Tibial nerve (tissue), 4 donors: Measurements from ENCODE around the gene NUDT16L1. TPM values are rescaled to one million over a fixed set of nuclear protein-coding genes. Genes with fewer than 3 reads are reported as not detected.
A peak's percentile ranks its signal among the peaks of the same experiment; 100 is the strongest.

Experiments used
- DNase-seq, 2 donors: peaks; one replicate each; pipeline ENCODE4 v3.0.0-alpha.2; 2019; ENCODE audit warnings: low spot score in 2 of 2
- H3K27ac ChIP-seq, 4 donors: fragments of 200-600 bp; sonication (generic) in 3 of 4; one replicate each; pipeline ENCODE4 v1.5.1; 2017 to 2019; ENCODE audit warnings: mild to moderate bottlenecking in 1 of 4
- H3K27me3 ChIP-seq, 2 donors: fragments of 200-600 bp; sonication (generic) in 1 of 2; one replicate each; pipeline versions ENCODE4 v1.5.1 to v1.6.0; 2017 to 2019
- H3K36me3 ChIP-seq, 3 donors: fragments of 200-600 bp; sonication (generic); one replicate each; pipeline ENCODE4 v1.5.1; 2018 to 2019
- H3K4me1 ChIP-seq, 4 donors: fragments of 200-600 bp; sonication (generic) in 3 of 4; one replicate each; pipeline ENCODE4 v1.5.1; 2017 to 2019
- H3K4me3 ChIP-seq, 4 donors: fragments of 200-600 bp; sonication (generic) in 3 of 4; one replicate each; pipeline ENCODE4 v1.5.1; 2017 to 2019; ENCODE audit warnings: mild to moderate bottlenecking in 1 of 4, moderate library complexity in 1 of 4
- H3K9me3 ChIP-seq, 4 donors: fragments of 200-600 bp; sonication (generic) in 3 of 4; one replicate each; pipeline ENCODE4 v1.5.1; 2017 to 2019
- CTCF ChIP-seq, 5 experiments: fragments of 200-600 bp in 3 of 5; fragments of 450-650 bp in 2 of 5; sonication (generic) in 3 of 5; IDR thresholded peaks; one replicate each; pipeline ENCODE4 v1.5.1; 2016 to 2019; ENCODE audit warnings: antibody characterized with exemption in 5 of 5, mild to moderate bottlenecking in 3 of 5, moderate library complexity in 2 of 5
- EP300 ChIP-seq, 2 donors: sonication (generic); formaldehyde crosslinking; IDR thresholded peaks; one replicate each; pipeline ENCODE4 v1.6.1; 2017; ENCODE audit warnings: antibody characterized with exemption in 2 of 2, mild to moderate bottlenecking in 1 of 2
- POLR2A ChIP-seq, 2 donors: fragments of 450-650 bp; IDR thresholded peaks; one replicate each; pipeline ENCODE4 v1.6.1; 2017; ENCODE audit warnings: antibody characterized with exemption in 2 of 2, mild to moderate bottlenecking in 2 of 2, moderate library complexity in 2 of 2
- WGBS, 2 donors: methylation state at CpG; one replicate each; pipeline ENCODE4 v1.1.5; 2018; 5-methylcytosine and 5-hydroxymethylcytosine counted together
- total RNA-seq, 4 donors: library from RNA; depleted of rRNA; stranded (reverse); fragments of >200 nt; gene quantifications; one replicate each; pipeline ENCODE4 v1.1.0, GENCODE V29; 2016

Gene NUDT16L1
- total RNA-seq, 4 donors from 2014 or later = 30.3 to 63.7 (median 48.5) TPM

- Histone ChIP-seq H3K27ac (peak overlapping the region in 3 of 4 donors; percentile 24 to 55 (median 52)), H3K4me1 (peaks cover 0 to 44% (median 21%) of the 10 kb centered on the region in 4 donors), H3K4me3 (no peak overlapping the region), H3K9me3 (no peaks in the 10 kb centered on the region), H3K27me3 (no peaks in the 10 kb centered on the region), H3K36me3 (peaks cover 0 to 72% (median 12%) of the 10 kb centered on the region in 3 donors)
- peak in 1 of 2 donors; percentile 67 for DNase-seq
- 71 to 74% methylated on average over 23 to 24 of the region's 25 CpGs for WGBS, 2 donors
- TF ChIP-seq CTCF (IDR thresholded peaks at IDR 0.05) (peak in 1 of 5 experiments; percentile 11), POLR2A (IDR thresholded peaks at IDR 0.05) (no peak), EP300 (IDR thresholded peaks at IDR 0.05) (no peak)
These were observed 29.4 kb upstream of the NUDT16L1 start for GRCh38 chr16:4663777-4664465.

DNA sequence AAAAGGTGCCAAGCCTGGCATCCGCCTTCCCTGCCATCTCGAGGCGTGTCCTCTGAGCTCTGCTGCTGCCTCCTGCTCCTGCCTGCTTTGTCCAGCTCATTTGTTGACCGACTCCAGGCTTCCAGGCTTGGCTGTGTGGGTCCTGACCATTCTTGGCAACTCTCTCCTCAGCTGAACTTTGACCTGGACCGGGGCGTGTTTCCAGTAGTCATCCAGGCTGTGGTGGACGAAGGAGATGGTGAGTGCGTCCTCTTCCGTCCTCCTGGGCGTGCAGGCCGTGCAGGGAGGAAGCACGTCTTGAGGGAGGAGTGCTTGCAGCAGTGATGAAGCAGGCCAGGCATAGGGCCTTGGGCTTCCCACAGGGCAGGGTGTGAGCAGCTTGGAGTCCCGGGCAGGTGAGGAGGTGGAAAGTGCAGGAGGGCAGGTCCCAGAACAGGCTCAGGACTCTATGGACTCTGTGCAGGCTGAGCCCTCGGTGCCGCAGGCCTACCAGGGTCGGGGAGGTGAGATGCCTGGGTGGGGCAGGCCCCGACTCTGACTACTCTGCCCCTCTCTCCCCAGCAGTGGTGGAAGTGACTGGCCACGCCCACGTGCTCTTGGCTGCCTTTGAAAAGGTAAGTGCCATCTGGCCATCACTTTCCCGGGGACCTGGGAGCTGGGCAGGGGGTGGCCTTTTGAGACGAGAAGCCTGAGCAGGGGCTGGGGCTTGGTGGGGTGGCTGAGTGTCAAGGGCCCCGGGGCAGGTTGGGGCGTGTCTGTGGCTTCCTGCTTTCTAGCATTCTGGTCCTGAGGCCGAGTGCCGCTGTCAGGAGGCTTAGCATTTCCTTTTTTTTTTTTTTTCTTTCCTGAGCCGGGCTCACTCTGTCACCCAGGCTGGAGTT is 28.6 kb upstream of the NUDT16L1 start:
- H3K27me3 ChIP-seq = no peaks in the 10 kb centered on the region
- no peak overlapping the region for H3K4me3 ChIP-seq
- TF ChIP-seq EP300 (IDR thresholded peaks at IDR 0.05) (no peak), POLR2A (IDR thresholded peaks at IDR 0.05) (no peak), CTCF (IDR thresholded peaks at IDR 0.05) (no peak)
- WGBS, 2 donors = 52 to 64% methylated on average over 25 to 26 of the region's 26 CpGs
- DNase-seq = peak in 1 of 2 donors; percentile 54
- peaks cover 0 to 72% (median 19%) of the 10 kb centered on the region in 3 donors for H3K36me3 ChIP-seq
- peaks cover 0 to 38% (median 19%) of the 10 kb centered on the region in 4 donors for H3K4me1 ChIP-seq
- no peaks in the 10 kb centered on the region for H3K9me3 ChIP-seq
- H3K27ac ChIP-seq = peak overlapping the region in 3 of 4 donors; percentile 28 to 65 (median 33)

DNA sequence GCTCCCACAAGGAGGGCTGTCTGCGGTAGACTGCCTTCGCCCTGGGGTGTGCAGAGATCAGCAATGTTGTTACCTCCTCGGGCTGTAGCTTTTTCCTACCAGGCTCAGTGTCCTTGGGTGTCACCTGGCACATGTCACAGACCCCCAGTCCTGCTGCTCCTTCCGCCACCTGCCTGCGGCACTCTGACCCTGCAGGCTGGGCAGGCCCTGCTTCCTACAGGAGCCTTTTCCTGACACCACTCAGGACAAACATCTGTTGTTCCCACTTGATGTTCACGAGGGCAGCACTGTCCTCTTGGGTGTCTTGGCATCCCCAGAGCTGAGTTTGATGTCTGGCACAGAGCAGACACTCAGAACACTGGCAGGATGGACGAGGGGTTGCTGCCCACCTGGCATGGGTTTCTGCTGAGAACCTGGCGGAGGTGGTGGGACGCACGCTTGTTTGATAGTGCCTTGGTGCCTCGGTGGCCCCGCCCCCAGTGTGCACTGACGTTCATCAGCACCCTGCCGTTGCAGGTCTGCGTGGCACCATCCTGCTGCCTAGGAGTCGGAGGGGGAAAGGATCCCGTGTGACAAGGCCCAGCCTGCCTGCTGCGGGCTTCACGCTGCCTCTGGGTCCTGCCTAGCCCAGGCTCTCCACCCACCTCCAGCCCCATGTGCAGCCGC is 26.7 kb upstream of the NUDT16L1 start:
- no peak for DNase-seq
- H3K4me3 ChIP-seq = no peak overlapping the region
- H3K4me1 ChIP-seq = peaks cover 0 to 21% (median 10%) of the 10 kb centered on the region in 4 donors
- no peak for TF ChIP-seq CTCF (IDR thresholded peaks at IDR 0.05)
- TF ChIP-seq POLR2A (IDR thresholded peaks at IDR 0.05) = no peak
- TF ChIP-seq EP300 (IDR thresholded peaks at IDR 0.05) = no peak
- 85 to 97% methylated on average over 10 to 16 of the region's 20 CpGs for WGBS, 2 donors
- H3K9me3 ChIP-seq = no peaks in the 10 kb centered on the region
- peaks cover 0 to 89% (median 19%) of the 10 kb centered on the region in 3 donors for H3K36me3 ChIP-seq
- no peak overlapping the region for H3K27ac ChIP-seq
- H3K27me3 ChIP-seq = no peaks in the 10 kb centered on the region

DNA sequence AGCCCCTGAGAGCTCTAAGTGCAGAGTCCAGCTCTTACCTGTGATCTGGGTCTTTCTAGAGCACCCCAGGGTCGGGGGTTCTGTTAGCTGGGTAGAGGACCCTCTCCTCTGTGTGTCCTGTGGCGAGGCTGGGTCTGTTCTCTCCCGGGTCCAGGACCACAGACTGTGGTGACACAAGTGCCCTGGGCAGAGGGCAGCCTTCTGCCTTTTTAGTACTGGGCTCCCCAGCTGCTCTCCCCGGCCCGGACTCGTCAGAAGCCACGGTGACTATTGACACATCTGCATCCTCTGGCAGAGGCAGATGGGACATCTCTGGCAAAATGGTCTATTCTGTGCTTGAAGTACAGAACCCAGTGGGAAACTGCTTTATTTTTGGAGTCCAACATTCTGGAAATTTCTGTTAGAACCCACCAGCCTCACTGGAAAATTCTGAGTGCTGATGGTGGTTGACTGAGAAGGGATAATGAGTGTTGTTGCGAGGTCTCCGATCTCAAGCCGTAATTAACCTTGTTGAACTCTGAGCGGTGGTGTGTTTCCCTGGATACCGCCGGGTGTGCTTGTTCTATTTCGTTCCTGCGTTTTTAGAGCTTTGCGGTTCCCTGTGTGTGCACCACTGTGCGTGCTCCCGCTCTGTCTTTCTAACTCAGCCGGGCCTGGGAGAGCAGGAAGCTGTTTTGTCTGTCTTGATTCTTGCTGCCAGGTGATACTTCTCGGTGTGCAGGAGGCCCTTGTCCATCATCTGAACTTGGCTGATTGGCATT is 26.0 kb upstream of the NUDT16L1 start:
- 80 to 87% methylated on average over 17 to 20 of the region's 20 CpGs for WGBS, 2 donors
- H3K27ac ChIP-seq = no peak overlapping the region
- H3K36me3 ChIP-seq = peaks cover 0 to 95% (median 19%) of the 10 kb centered on the region in 3 donors

More for the DNA sequence above, 26.0 kb upstream of the NUDT16L1 start:
- TF ChIP-seq EP300 (IDR thresholded peaks at IDR 0.05) (no peak), CTCF (IDR thresholded peaks at IDR 0.05) (no peak), POLR2A (IDR thresholded peaks at IDR 0.05) (no peak)
- H3K4me1 ChIP-seq = peaks cover 0 to 21% (median 10%) of the 10 kb centered on the region in 4 donors
- no peaks in the 10 kb centered on the region for H3K9me3 ChIP-seq
- DNase-seq = no peak
- no peaks in the 10 kb centered on the region for H3K27me3 ChIP-seq
- H3K4me3 ChIP-seq = no peak overlapping the region
